B cell (primary cell): Measurements from ENCODE around the gene HS1BP3. TPM values are rescaled to one million over a fixed set of nuclear protein-coding genes. Genes with fewer than 3 reads are reported as not detected.
A peak's percentile ranks its signal among the peaks of the same experiment; 100 is the strongest.

Experiments used
- ATAC-seq: fragments of 200-7000 bp; cut with Tn5 transposase; one replicate; pipeline ENCODE4 v1.10.0; 2021; ENCODE audit warnings: low read depth, mild to moderate bottlenecking, moderate number of reproducible peaks, moderate library complexity
- CTCF ChIA-PET: fragments of 350-600 bp; sonication (Branson Sonifier 250); formaldehyde crosslinking; loops from one replicate; lab custom pipeline; 2021; ENCODE audit warnings: antibody characterized with exemption, inconsistent platforms; lab: Charles Lee
- POLR2A ChIA-PET: fragments of 350-600 bp; sonication (Branson Sonifier 250); formaldehyde crosslinking; loops from one replicate; lab custom pipeline; 2021; ENCODE audit warnings: antibody characterized with exemption; lab: Charles Lee
- DNase-seq: peaks from one replicate; pipeline ENCODE4 v3.0.0; 2013
- H2AFZ ChIP-seq: 2 replicates; pipeline ENCODE4 v1.6.1; 2012; ENCODE audit warnings: mild to moderate bottlenecking, low read depth, low read length; ENCODE audit not compliant: insufficient read depth, poor library complexity, severe bottlenecking
- H3K27ac ChIP-seq, 2 donors: 1 replicate in 1 of 2; 2 replicates in 1 of 2; pipeline ENCODE4 v1.5.1; 2012 to 2013; ENCODE audit warnings: low read length in 2 of 2, mild to moderate bottlenecking in 2 of 2, moderate library complexity in 1 of 2
- H3K27me3 ChIP-seq, 4 experiments: fragments of 200-600 bp in 1 of 4; sonication (generic) in 1 of 4; replicated peaks in 1 of 4; 1 replicate in 2 of 4; 2 replicates in 2 of 4; pipeline versions ENCODE4 v1.6.1 to v1.7.0; 2013 to 2016; ENCODE audit warnings: low read length in 3 of 4, mild to moderate bottlenecking in 2 of 4, mixed read lengths in 1 of 4, moderate library complexity in 1 of 4; ENCODE audit not compliant: insufficient read depth in 4 of 4, control insufficient read depth in 3 of 4; ENCODE audit errors: control extremely low read depth in 1 of 4
- H3K36me3 ChIP-seq, 2 experiments: replicated peaks in 1 of 2; 1 replicate in 1 of 2; 2 replicates in 1 of 2; pipeline versions ENCODE4 v1.6.1 to v1.7.1; 2013; ENCODE audit warnings: low read length in 1 of 2; ENCODE audit not compliant: insufficient read depth in 2 of 2, control insufficient read depth in 1 of 2; ENCODE audit errors: control extremely low read depth in 1 of 2, extremely low read depth in 1 of 2
- H3K4me1 ChIP-seq, 2 donors: fragments of 200-600 bp in 1 of 2; sonication (generic) in 1 of 2; 1 replicate in 1 of 2; 2 replicates in 1 of 2; pipeline versions ENCODE4 v1.5.1 to v1.6.1; 2013 to 2017; ENCODE audit warnings: low read length in 2 of 2; ENCODE audit not compliant: control insufficient read depth in 2 of 2, insufficient read depth in 2 of 2
- H3K4me2 ChIP-seq: replicated peaks from 2 replicates; pipeline ENCODE3; 2012; ENCODE audit warnings: mild to moderate bottlenecking, low read depth, low read length; ENCODE audit not compliant: poor library complexity, severe bottlenecking
- H3K4me3 ChIP-seq, 5 experiments: fragments of 200-600 bp in 1 of 5; sonication (generic) in 1 of 5; 1 replicate in 3 of 5; 2 replicates in 2 of 5; pipeline versions ENCODE4 v1.5.1 to v1.7.0; 2011 to 2016; ENCODE audit warnings: low read length in 4 of 5, mild to moderate bottlenecking in 4 of 5, low read depth in 2 of 5, control low read depth in 1 of 5, moderate library complexity in 1 of 5; ENCODE audit not compliant: insufficient read depth in 1 of 5; ENCODE audit errors: control extremely low read depth in 1 of 5, extremely low read depth in 1 of 5
- H3K79me2 ChIP-seq: fragments of 200-600 bp; sonication (generic); one replicate; pipeline ENCODE4 v1.6.0; 2016; ENCODE audit warnings: low read length; ENCODE audit not compliant: control insufficient read depth, insufficient read depth
- H3K9ac ChIP-seq: fragments of 200-600 bp; sonication (generic); 2 replicates; pipeline ENCODE4 v1.6.1; 2017; ENCODE audit warnings: mild to moderate bottlenecking, low read length, moderate library complexity
- H3K9me3 ChIP-seq, 3 donors: one replicate each; pipeline versions ENCODE4 v1.6.1 to v1.7.1; 2013; ENCODE audit warnings: low read length in 2 of 3; ENCODE audit not compliant: control insufficient read depth in 2 of 3, insufficient read depth in 1 of 3; ENCODE audit errors: control extremely low read depth in 1 of 3
- H4K20me1 ChIP-seq: 2 replicates; pipeline ENCODE4 v1.6.0; 2012; ENCODE audit warnings: mild to moderate bottlenecking, low read length; ENCODE audit not compliant: insufficient read depth, control insufficient read depth, poor library complexity, severe bottlenecking
- H3K27ac Mint-ChIP-seq: one replicate; pipeline ENCODE4 v1.8.0; 2021; ENCODE audit warnings: mixed read lengths
- H3K27me3 Mint-ChIP-seq: one replicate; pipeline ENCODE4 v1.8.0; 2021; ENCODE audit warnings: mixed read lengths
- H3K4me1 Mint-ChIP-seq: one replicate; pipeline ENCODE4 v1.8.0; 2021; ENCODE audit warnings: mixed read lengths
- H3K4me3 Mint-ChIP-seq: one replicate; pipeline ENCODE4 v1.8.0; 2021; ENCODE audit warnings: mixed read lengths
- H3K9me3 Mint-ChIP-seq: one replicate; pipeline ENCODE4 v1.8.0; 2022; ENCODE audit warnings: mixed read lengths; ENCODE audit not compliant: insufficient read depth
- CTCF ChIP-seq: fragments of 200-600 bp; IDR thresholded peaks from one replicate; pipeline ENCODE4 v1.8.0; 2022; ENCODE audit warnings: antibody characterized with exemption, mild to moderate bottlenecking
- EZH2 ChIP-seq: IDR thresholded peaks from 2 replicates; pipeline ENCODE4 v1.6.1; 2012; ENCODE audit warnings: borderline replicate concordance, low read depth, mild to moderate bottlenecking, moderate library complexity, low read length; ENCODE audit not compliant: insufficient read depth, poor library complexity, severe bottlenecking
- WGBS: methylation state at CpG from one replicate; pipeline ENCODE4 v1.1.5; 2013; ENCODE audit warnings: missing lambda C conversion rate; ENCODE audit not compliant: insufficient coverage; 5-methylcytosine and 5-hydroxymethylcytosine counted together
- intact Hi-C: fragments of 100-400 bp; cut with micrococcal nuclease; formaldehyde crosslinking; loops from one replicate; pipeline ENCODE4 v1.10.0; 2022
- polyA plus RNA-seq: library from polyadenylated mRNA; depleted of rRNA; stranded (reverse); fragments of >200 nt; gene quantifications from 2 replicates; pipeline ENCODE4 v1.2.3, GENCODE V29; 2012
- total RNA-seq, 2 donors: library from RNA; stranded (reverse); fragments of 120-200 nt in 1 of 2; gene quantifications; 1 replicate in 1 of 2; 2 replicates in 1 of 2; pipeline versions ENCODE4 v1.2.3 to v1.2.4, GENCODE V29; 2013 to 2022

HS1BP3 gene
- total and polyA plus RNA-seq, 2 donors (not counting 1 experiment from before 2014, with no cell fraction given), result 27.8 to 28.7 TPM

- H3K9ac ChIP-seq, result no peak overlapping the region
- TF ChIP-seq EZH2 (no peak), CTCF (no peak)
- no CpG with 5 or more reads among the region's 6 CpGs for WGBS
- H3K79me2 ChIP-seq, result no peaks in the 10 kb centered on the region
- H3K27ac ChIP-seq, result no peak overlapping the region
- H3K9me3 ChIP-seq, result peaks cover 0 to 11% (median 4%) of the 10 kb centered on the region in 3 donors
- Mint-ChIP-seq H3K27ac (no peak overlapping the region), H3K27me3 (no peaks in the 10 kb centered on the region), H3K9me3 (no peaks in the 10 kb centered on the region), H3K4me1 (peaks cover 23% of the 10 kb centered on the region), H3K4me3 (no peak overlapping the region)
- peaks cover 27 to 34% of the 10 kb centered on the region in 2 donors for H3K4me1 ChIP-seq
- ChIA-PET CTCF (no interaction called here), POLR2A (no interaction called here)
- intact Hi-C loops, result loop anchor here (5.0 kb wide), 1 partner anchor 131 kb away; the partner anchor contains the start of gene RHOB
- H3K36me3 ChIP-seq, result no peaks in the 10 kb centered on the region
- no peak overlapping the region for H3K4me3 ChIP-seq
- no peak overlapping the region for H2AFZ ChIP-seq
- no peaks in the 10 kb centered on the region for H4K20me1 ChIP-seq
- H3K4me2 ChIP-seq, result peak overlapping the region; percentile 38
- ATAC-seq (no peak), DNase-seq (no peak)
- H3K27me3 ChIP-seq, result no peaks in the 10 kb centered on the region
Observed at GRCh38 chr2:20578266-20578894, 72.5 kb downstream of the HS1BP3 start.

- H3K36me3 ChIP-seq, result no peaks in the 10 kb centered on the region
- peaks cover 0 to 11% (median 4%) of the 10 kb centered on the region in 3 donors for H3K9me3 ChIP-seq
- no peak overlapping the region for H3K9ac ChIP-seq
- Mint-ChIP-seq H3K4me1 (peaks cover 23% of the 10 kb centered on the region), H3K9me3 (no peaks in the 10 kb centered on the region), H3K27me3 (no peaks in the 10 kb centered on the region), H3K4me3 (no peak overlapping the region), H3K27ac (no peak overlapping the region)
- DNase-seq (no peak), ATAC-seq (no peak)
- no peak overlapping the region for H3K27ac ChIP-seq
- POLR2A ChIA-PET, result interaction anchor here (1.9 kb wide), 1 partner anchor 130 kb away, joined by 7 read pairs; the partner anchor contains the start of gene RHOB
- peak overlapping the region; percentile 79 for H2AFZ ChIP-seq
- no peaks in the 10 kb centered on the region for H3K79me2 ChIP-seq
- H4K20me1 ChIP-seq, result no peaks in the 10 kb centered on the region
- WGBS, result 87% methylated on average over 10 of the region's 12 CpGs
- CTCF ChIA-PET, result no interaction called here
- intact Hi-C loops, result loop anchor here (5.0 kb wide), 1 partner anchor 130 kb away; the partner anchor contains the start of gene RHOB
- no peaks in the 10 kb centered on the region for H3K27me3 ChIP-seq
- peaks cover 27 to 34% of the 10 kb centered on the region in 2 donors for H3K4me1 ChIP-seq
- H3K4me2 ChIP-seq, result peak overlapping the region; percentile 68
- no peak for TF ChIP-seq EZH2
- TF ChIP-seq CTCF, result no peak
- no peak overlapping the region for H3K4me3 ChIP-seq
Observed at GRCh38 chr2:20577495-20578235, 73.2 kb downstream of the HS1BP3 start.
